HG03378 (cell line): ENCODE data around the gene MINDY4.

Experiments used
- ATAC-seq: cut with Tn5 transposase; IDR thresholded peaks from one replicate; pipeline ENCODE4 v1.9.1; 2021; ENCODE audit warnings: mild to moderate bottlenecking, moderate library complexity; ENCODE audit not compliant: unreplicated experiment

MINDY4 gene

DNA sequence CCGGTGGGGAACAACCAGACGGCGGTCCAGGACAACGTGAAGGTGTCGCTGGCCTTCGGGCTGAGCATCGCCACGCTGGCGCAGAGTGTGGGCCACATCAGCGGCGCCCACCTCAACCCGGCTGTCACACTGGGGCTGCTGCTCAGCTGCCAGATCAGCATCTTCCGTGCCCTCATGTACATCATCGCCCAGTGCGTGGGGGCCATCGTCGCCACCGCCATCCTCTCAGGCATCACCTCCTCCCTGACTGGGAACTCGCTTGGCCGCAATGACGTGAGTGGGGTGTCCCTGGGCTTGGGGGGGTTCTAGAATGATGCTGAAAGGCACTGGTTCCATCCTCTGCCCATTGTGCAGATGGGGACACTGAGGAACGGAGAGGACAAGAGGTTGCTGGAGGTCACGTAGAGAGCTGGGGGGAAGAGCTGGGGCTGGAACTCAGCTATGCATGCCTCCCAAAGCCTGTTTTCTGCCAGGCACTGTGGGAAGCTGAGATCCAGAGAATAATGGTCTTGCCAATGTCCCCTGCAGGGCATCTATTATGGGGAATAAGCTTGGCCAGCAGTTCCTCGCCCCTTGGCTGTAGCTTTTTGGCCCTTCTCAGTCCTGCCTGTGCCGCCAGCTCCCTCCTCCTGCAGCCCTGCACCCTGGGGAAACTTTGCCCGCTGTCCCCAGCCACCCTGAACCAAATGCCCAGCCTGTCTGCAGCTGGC lies 141.0 kb downstream of the MINDY4 start:
- no peak for ATAC-seq

GRCh38 chr7:30912731-30912985 lies 141.4 kb downstream of the MINDY4 start:
- no peak for ATAC-seq

- ATAC-seq: no peak
Observed at GRCh38 chr7:30912986-30913811, 142.0 kb downstream of the MINDY4 start.

DNA sequence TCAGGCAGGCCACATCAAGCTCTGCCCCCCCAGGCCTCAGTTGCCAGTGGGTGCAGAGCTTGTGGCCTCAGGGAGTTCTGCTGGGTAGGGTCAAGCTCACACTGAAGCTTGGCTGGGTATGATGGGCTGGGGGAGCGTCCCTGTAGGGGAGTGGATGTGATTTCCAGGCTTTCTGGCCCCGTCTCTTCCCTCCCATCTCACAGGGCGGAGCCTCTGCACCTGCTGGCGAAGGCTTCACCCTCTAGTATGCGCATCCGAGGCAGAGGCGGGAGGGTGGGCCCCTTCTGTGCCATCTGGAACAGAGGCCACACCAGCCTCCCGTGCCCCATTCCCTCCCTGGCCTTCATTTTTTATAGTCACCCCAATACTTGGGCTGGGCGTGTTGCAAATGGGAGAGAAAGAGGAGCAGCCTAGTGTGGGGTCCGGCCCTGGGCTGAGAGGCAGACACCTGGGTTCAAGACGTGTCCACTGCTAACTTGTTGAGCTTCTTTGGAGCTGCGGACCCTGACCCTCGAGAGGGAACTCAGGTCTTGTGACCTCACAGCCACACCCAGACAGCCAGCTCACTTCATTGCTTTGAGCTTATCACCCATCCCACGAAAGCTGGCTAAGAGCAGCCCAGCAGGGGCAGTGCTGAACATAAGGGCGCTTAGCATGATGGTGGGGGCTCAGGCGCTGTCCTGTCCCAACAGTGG lies 142.8 kb downstream of the MINDY4 start:
- no peak for ATAC-seq

DNA sequence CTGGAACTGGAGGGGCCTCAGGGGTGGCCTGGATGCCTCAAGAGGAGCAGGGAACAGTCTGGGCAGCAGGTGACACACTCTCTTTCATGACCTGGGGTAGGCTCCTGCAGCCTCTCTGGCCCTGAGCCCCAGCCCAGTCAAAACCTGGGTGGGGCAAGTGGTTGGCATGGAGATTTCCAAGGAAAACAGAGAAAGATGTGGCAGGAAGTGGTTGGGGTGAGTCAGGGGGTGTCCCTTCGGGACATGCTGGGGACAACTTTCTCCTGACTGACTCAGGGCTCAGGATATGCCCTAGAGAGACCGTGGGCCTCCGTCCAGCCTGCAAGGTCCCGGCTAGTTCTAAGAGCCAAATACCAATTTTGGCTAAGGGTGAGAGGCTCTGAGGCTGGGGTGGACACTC lies 143.4 kb downstream of the MINDY4 start:
- no peak for ATAC-seq

DNA sequence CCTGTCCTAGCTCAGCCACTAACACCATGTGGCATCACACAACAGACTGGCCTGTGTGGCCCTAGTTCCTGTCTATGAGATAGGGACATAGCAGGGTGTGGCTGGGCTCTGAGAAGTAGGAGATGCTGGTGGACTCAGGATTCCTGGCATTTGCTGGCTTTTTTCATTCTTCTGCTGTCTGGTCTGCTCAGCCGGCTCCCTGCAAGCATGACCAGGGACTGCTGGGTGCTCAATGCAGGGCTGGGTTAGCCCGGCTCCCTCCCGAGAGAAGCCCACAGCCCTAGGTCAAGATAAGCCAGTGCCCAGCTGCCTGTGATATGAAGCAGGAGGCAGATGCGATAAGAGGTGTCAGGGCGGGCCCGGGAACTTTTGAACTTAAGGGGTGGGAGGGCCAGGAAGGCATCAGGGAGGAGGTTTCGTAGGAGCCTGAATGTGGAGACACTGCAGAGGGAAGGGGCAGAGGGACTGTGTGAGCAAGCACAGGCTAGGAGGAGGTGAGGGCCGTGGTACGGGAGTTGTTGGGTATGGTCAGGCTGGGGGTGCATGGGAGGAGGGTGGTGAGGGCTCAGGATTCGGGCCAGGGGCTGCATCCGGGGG lies 143.9 kb downstream of the MINDY4 start:
- ATAC-seq: no peak

GRCh38 chr7:30915751-30916150 lies 144.5 kb downstream of the MINDY4 start:
- no peak for ATAC-seq

GRCh38 chr7:30916255-30916654 lies 145.0 kb downstream of the MINDY4 start:
- no peak for ATAC-seq

DNA sequence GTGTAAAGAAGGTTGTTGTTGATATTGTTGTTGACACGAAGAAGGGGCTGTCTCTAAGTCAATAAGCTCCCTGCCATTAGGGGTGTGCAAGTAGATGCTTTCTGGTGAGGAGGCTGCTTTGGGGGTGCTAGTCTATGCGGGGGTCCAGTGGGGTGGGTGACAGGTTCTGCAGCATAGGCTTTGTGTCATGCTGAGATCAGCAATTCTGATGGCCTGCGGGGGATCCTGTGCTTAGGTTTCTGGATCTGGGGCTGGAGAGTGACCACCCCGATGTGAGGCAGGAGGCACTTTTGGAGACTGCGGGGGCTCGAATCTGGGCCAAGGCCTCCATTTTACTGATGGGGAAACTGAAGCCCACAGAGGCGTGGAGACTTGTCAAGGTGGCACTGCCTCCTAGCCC lies 145.6 kb downstream of the MINDY4 start:
- ATAC-seq: no peak

GRCh38 chr7:30917216-30917893 lies 146.1 kb downstream of the MINDY4 start:
- ATAC-seq: no peak

DNA sequence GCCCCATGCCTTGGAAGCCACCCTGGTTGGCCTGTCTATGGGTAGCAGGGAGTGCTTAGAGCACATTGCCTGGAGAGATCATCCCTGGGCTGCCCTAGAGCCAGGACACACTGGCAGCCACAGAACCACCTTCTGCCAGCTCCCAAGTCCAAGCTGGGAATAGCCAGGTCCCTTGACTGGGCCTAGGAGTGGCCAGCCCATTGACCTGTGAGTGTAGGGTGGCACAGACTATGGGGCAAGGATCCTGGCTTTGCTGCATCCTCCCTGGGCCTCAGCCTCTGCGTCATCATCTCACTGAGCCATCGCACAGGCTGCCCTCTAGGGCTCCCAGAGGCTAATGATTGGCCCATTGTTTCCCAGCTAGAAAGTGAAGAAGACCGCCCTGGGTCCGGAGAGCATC lies 147.5 kb downstream of the MINDY4 start:
- ATAC-seq: no peak

GRCh38 chr7:30920021-30920583 lies 148.9 kb downstream of the MINDY4 start:
- ATAC-seq: no peak

GRCh38 chr7:30920584-30921539 lies 149.6 kb downstream of the MINDY4 start:
- no peak for ATAC-seq

GRCh38 chr7:30921540-30922401 lies 150.6 kb downstream of the MINDY4 start:
- no peak for ATAC-seq

- no peak for ATAC-seq
Observed at GRCh38 chr7:30922596-30922995, 151.4 kb downstream of the MINDY4 start.

- no peak for ATAC-seq
Observed at GRCh38 chr7:30923009-30923773, 152.0 kb downstream of the MINDY4 start.

- no peak for ATAC-seq
Observed at GRCh38 chr7:30923774-30924413, 152.7 kb downstream of the MINDY4 start.
